Right kidney (tissue), 1 donor: ENCODE results near the gene MASP1.
A peak's percentile ranks its signal among the peaks of the same experiment; 100 is the strongest.
"Not testable (repeated sequence)": the region's sequence is repeated elsewhere in the genome, so short reads cannot be mapped to it uniquely, and the experiment has no call there.

Source experiments
- DNase-seq: peaks from one replicate; pipeline ENCODE4 v3.0.0-alpha.2; 2016

Gene MASP1

GRCh38 chr3:187264911-187265310, 26.6 kb downstream of the MASP1 start:
- DNase-seq: no peak

GRCh38 chr3:187264021-187264420, 27.5 kb downstream of the MASP1 start:
- peak; percentile 16 for DNase-seq

GRCh38 chr3:187263270-187263669, 28.3 kb downstream of the MASP1 start:
- DNase-seq: peak; percentile 3

GRCh38 chr3:187262360-187262759, 29.2 kb downstream of the MASP1 start:
- DNase-seq: no peak

- DNase-seq: no peak
Observed at GRCh38 chr3:187261541-187261969, 30.0 kb downstream of the MASP1 start.

GRCh38 chr3:187259171-187259570, 32.4 kb downstream of the MASP1 start:
- DNase-seq: no peak

GRCh38 chr3:187257992-187258692, 33.4 kb downstream of the MASP1 start:
- DNase-seq: no peak

- no peak for DNase-seq
Observed at GRCh38 chr3:187257471-187257870, 34.1 kb downstream of the MASP1 start.

- no peak for DNase-seq
Observed at GRCh38 chr3:187256051-187256616, 35.4 kb downstream of the MASP1 start.

- no peak for DNase-seq
Observed at GRCh38 chr3:187255314-187255713, 36.2 kb downstream of the MASP1 start.

GRCh38 chr3:187252311-187252710, 39.2 kb downstream of the MASP1 start:
- no peak for DNase-seq

- no peak for DNase-seq
Observed at GRCh38 chr3:187251599-187251998, 39.9 kb downstream of the MASP1 start.

- DNase-seq: no peak
Observed at GRCh38 chr3:187247398-187247797, 44.1 kb downstream of the MASP1 start.

GRCh38 chr3:187243933-187244524, 47.5 kb downstream of the MASP1 start:
- DNase-seq: no peak

GRCh38 chr3:187242900-187243299, 48.6 kb downstream of the MASP1 start:
- DNase-seq: no peak

GRCh38 chr3:187242435-187242834, 49.1 kb downstream of the MASP1 start:
- DNase-seq: no peak

GRCh38 chr3:187238835-187239234, 52.7 kb downstream of the MASP1 start:
- DNase-seq: not testable (repeated sequence)

GRCh38 chr3:187238239-187238638, 53.3 kb downstream of the MASP1 start:
- DNase-seq: no peak

GRCh38 chr3:187237741-187238140, 53.8 kb downstream of the MASP1 start:
- DNase-seq: no peak

GRCh38 chr3:187236962-187237361, 54.6 kb downstream of the MASP1 start:
- no peak for DNase-seq

GRCh38 chr3:187230011-187230410, 61.5 kb downstream of the MASP1 start:
- DNase-seq: no peak

GRCh38 chr3:187228740-187229139, 62.8 kb downstream of the MASP1 start:
- DNase-seq: no peak

- DNase-seq: no peak
Observed at GRCh38 chr3:187227658-187228258, 63.8 kb downstream of the MASP1 start.

- DNase-seq: no peak
Observed at GRCh38 chr3:187223799-187224198, 67.7 kb downstream of the MASP1 start.
